OCI-LY7 (cell line): ENCODE measurements around the gene COL4A4. TPM values are rescaled to one million over a fixed set of nuclear protein-coding genes. Genes with fewer than 3 reads are reported as not detected.

Experiments
- BruUV-seq: library from RNA; stranded (reverse); fragments of 400-500 nt; replicated peaks from 2 replicates; lab custom pipeline; 2021; lab: Mats Ljungman, UMichigan
- CTCF ChIA-PET: fragments of 300-600 bp; sonication (Branson Sonifier 250); formaldehyde crosslinking; loops from one replicate; lab custom pipeline; 2022; ENCODE audit warnings: antibody characterized with exemption; ENCODE audit not compliant: unreplicated experiment; lab: Charles Lee
- POLR2A ChIA-PET: fragments of 300-600 bp; sonication (Branson Sonifier 250); formaldehyde crosslinking; loops from one replicate; lab custom pipeline; 2022; ENCODE audit warnings: antibody characterized with exemption; lab: Charles Lee
- DNase-seq: peaks from one replicate; pipeline ENCODE4 v3.0.0-alpha.2; 2015; ENCODE audit warnings: low spot score
- H2AFZ ChIP-seq: fragments of 200-600 bp; sonication (generic), shearing (Covaris generic); 2 replicates; pipeline ENCODE4 v1.6.1; 2014; ENCODE audit warnings: mild to moderate bottlenecking, antibody characterized with exemption, low read length, moderate library complexity
- H3K27ac ChIP-seq: fragments of 200-600 bp; sonication (generic); 2 replicates; pipeline ENCODE4 v1.5.1; 2014; ENCODE audit warnings: mixed run types, low read depth, mild to moderate bottlenecking, moderate library complexity, low read length, inconsistent platforms; ENCODE audit not compliant: poor library complexity, severe bottlenecking
- H3K36me3 ChIP-seq: fragments of 200-600 bp; sonication (generic); 2 replicates; pipeline ENCODE4 v1.6.1; 2014; ENCODE audit warnings: mild to moderate bottlenecking, antibody characterized with exemption, low read length, moderate library complexity, mixed read lengths; ENCODE audit not compliant: insufficient read depth
- H3K4me1 ChIP-seq: fragments of 200-600 bp; sonication (generic); 2 replicates; pipeline ENCODE4 v1.5.1; 2014; ENCODE audit warnings: mild to moderate bottlenecking, low read length; ENCODE audit not compliant: insufficient read depth, poor library complexity, severe bottlenecking
- H3K4me2 ChIP-seq: fragments of 200-600 bp; sonication (generic); 2 replicates; pipeline ENCODE4 v1.6.1; 2014; ENCODE audit warnings: mild to moderate bottlenecking, low read length
- H3K4me3 ChIP-seq: fragments of 200-600 bp; sonication (generic); 2 replicates; pipeline ENCODE4 v1.5.1; 2014; ENCODE audit warnings: mild to moderate bottlenecking, low read depth, low read length; ENCODE audit not compliant: poor library complexity, severe bottlenecking
- H3K79me2 ChIP-seq: fragments of 200-600 bp; sonication (generic); 2 replicates; pipeline ENCODE4 v1.6.1; 2016; ENCODE audit warnings: low read depth, mild to moderate bottlenecking, low read length, moderate library complexity, mixed read lengths; ENCODE audit not compliant: insufficient read depth
- H3K9me2 ChIP-seq: fragments of 200-600 bp; sonication (generic); 2 replicates; pipeline ENCODE4 v1.6.1; 2016; ENCODE audit warnings: mild to moderate bottlenecking, low read length, mixed read lengths; ENCODE audit not compliant: insufficient read depth
- H3K9me3 ChIP-seq: fragments of 200-600 bp; sonication (generic); 2 replicates; pipeline ENCODE4 v1.6.1; 2014; ENCODE audit warnings: mild to moderate bottlenecking, mixed run types, low read length, mixed read lengths
- H4K20me1 ChIP-seq: fragments of 200-600 bp; sonication (generic); 2 replicates; pipeline ENCODE4 v1.6.1; 2014; ENCODE audit warnings: mild to moderate bottlenecking, antibody characterized with exemption, low read length, moderate library complexity, mixed read lengths; ENCODE audit not compliant: insufficient read depth
- EZH2phosphoT487 ChIP-seq: fragments of 200-600 bp; sonication (generic); IDR thresholded peaks from 2 replicates; pipeline ENCODE4 v1.6.1; 2018; ENCODE audit warnings: low read depth, borderline replicate concordance, mild to moderate bottlenecking, mixed run types, antibody characterized with exemption, low read length, moderate library complexity, mixed read lengths
- intact Hi-C: fragments of 100-400 bp; cut with micrococcal nuclease; formaldehyde crosslinking; loops from one replicate; pipeline ENCODE4 v1.10.0; 2022; ENCODE audit not compliant: unreplicated experiment
- total RNA-seq, 2 experiments: library from RNA; depleted of rRNA in 1 of 2; stranded (reverse); fragments of >200 nt in 1 of 2; shearing (Covaris generic) in 1 of 2; gene quantifications; 2 replicates each; pipeline ENCODE4 v1.2.3, GENCODE V29; 2014 to 2022
- TF ChIP-seq, protein P1 (sequence below): fragments of 200-600 bp; sonication (generic); conservative IDR thresholded peaks from 2 replicates; pipeline ENCODE4 v1.5.1; 2014; ENCODE audit warnings: mild to moderate bottlenecking, antibody characterized with exemption, low read length, moderate library complexity, mixed read lengths

The COL4A4 gene
- total RNA-seq, 2 experiments from 2014 or later = 0.16 to 7.0 TPM

DNA sequence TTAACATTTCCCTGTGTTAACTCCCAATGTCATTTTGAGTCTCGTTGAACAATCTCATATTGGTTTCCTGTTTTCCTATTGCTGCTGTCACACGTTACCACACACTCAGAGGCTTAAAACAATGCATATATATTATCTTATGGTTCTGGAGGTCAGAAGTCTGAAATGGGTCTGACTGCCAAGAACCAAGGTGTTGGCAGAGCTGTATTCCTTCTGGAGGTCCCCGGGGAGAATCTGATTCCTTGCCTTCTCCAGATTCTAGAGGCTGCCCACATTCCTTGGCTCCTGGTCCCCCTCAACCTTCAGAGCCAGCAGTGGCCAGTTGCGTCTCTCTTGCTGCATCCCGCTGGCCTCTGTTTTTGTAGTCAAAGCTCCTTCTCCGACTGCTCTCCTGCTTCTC, 17.5 kb downstream of the COL4A4 start:
- no peaks in the 10 kb centered on the region for H3K36me3 ChIP-seq
- H4K20me1 ChIP-seq = no peaks in the 10 kb centered on the region
- ChIA-PET CTCF (no interaction called here), POLR2A (interaction anchor here (0.7 kb wide), 1 partner anchor 632 kb away, joined by 3 read pairs; no protein-coding TSS in a partner anchor)
- DNase-seq = no peak
- H3K4me3 ChIP-seq = no peak overlapping the region
- H2AFZ ChIP-seq = no peak overlapping the region
- intact Hi-C loops = no loop called here
- TF ChIP-seq, protein P1, sequence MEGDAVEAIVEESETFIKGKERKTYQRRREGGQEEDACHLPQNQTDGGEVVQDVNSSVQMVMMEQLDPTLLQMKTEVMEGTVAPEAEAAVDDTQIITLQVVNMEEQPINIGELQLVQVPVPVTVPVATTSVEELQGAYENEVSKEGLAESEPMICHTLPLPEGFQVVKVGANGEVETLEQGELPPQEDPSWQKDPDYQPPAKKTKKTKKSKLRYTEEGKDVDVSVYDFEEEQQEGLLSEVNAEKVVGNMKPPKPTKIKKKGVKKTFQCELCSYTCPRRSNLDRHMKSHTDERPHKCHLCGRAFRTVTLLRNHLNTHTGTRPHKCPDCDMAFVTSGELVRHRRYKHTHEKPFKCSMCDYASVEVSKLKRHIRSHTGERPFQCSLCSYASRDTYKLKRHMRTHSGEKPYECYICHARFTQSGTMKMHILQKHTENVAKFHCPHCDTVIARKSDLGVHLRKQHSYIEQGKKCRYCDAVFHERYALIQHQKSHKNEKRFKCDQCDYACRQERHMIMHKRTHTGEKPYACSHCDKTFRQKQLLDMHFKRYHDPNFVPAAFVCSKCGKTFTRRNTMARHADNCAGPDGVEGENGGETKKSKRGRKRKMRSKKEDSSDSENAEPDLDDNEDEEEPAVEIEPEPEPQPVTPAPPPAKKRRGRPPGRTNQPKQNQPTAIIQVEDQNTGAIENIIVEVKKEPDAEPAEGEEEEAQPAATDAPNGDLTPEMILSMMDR = no peak
- TF ChIP-seq EZH2phosphoT487 = no peak
- H3K79me2 ChIP-seq = no peaks in the 10 kb centered on the region
- H3K27ac ChIP-seq = no peak overlapping the region
- H3K9me2 ChIP-seq = no peaks in the 10 kb centered on the region
- no peak overlapping the region for H3K4me2 ChIP-seq
- no peaks in the 10 kb centered on the region for H3K4me1 ChIP-seq
- no peaks in the 10 kb centered on the region for H3K9me3 ChIP-seq
- BruUV-seq = no TSS peak

DNA sequence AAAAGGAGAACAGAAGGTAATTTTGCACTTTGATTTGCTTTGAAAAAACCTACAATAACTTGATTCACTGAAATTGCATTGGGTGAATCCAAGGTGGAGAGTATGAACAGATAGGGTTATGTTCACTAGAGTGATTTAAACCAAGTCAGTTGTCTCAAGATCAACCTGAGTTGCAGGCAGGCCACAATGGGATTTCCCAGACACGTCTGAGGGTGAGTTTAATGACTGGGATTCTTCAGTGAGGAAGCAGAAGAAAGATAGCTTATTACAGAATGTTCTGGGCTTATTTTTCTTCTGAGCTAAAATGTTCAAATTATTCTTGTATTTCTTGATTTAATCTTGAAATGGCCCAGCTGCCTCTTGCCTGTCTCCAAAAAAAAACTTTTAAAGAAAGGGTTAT, 20.1 kb downstream of the COL4A4 start:
- intact Hi-C loops = no loop called here
- Histone ChIP-seq H3K36me3 (no peaks in the 10 kb centered on the region), H3K4me2 (no peak overlapping the region), H3K4me3 (no peak overlapping the region), H4K20me1 (no peaks in the 10 kb centered on the region), H3K27ac (no peak overlapping the region), H2AFZ (no peak overlapping the region), H3K4me1 (no peaks in the 10 kb centered on the region), H3K9me2 (no peaks in the 10 kb centered on the region), H3K79me2 (no peaks in the 10 kb centered on the region), H3K9me3 (no peaks in the 10 kb centered on the region)
- DNase-seq = no peak
- ChIA-PET POLR2A (interaction anchor here (0.8 to 1.3 kb wide), 2 partner anchors 9 to 21 kb away, joined by 4 read pairs; no protein-coding TSS in a partner anchor), CTCF (no interaction called here)
- TF ChIP-seq, protein P1 = no peak
- TF ChIP-seq EZH2phosphoT487 = no peak
- no TSS peak for BruUV-seq

DNA sequence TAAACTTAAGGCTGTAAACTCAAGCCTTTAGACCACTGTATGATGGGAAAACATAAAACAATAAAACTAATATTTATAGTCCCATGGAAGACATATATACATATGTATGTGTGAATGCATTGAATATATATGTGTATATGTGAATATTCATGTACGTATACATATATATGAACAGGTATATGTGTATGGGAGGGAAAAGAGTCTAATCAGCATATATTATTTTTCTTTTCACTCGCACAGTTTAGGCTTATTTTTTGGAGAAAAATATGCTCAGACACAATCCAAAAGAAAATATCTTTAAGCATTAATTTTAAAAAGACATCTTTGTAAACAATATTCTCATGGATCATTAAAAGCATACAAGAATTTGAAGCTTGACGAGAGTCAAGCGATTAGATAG, 22.7 kb downstream of the COL4A4 start:
- Histone ChIP-seq H2AFZ (no peak overlapping the region), H3K9me3 (no peaks in the 10 kb centered on the region), H3K4me2 (no peak overlapping the region), H3K79me2 (no peaks in the 10 kb centered on the region), H4K20me1 (no peaks in the 10 kb centered on the region), H3K9me2 (no peaks in the 10 kb centered on the region), H3K36me3 (no peaks in the 10 kb centered on the region), H3K4me3 (no peak overlapping the region), H3K27ac (no peak overlapping the region), H3K4me1 (no peaks in the 10 kb centered on the region)
- no TSS peak for BruUV-seq
- intact Hi-C loops = no loop called here
- ChIA-PET POLR2A (no interaction called here), CTCF (no interaction called here)
- TF ChIP-seq, protein P1 = no peak
- no peak for TF ChIP-seq EZH2phosphoT487
- no peak for DNase-seq
